K562 (cell line): ENCODE results near the gene CHCT1. TPM values are rescaled to one million over a fixed set of nuclear protein-coding genes. Genes with fewer than 3 reads are reported as not detected.
A peak's percentile ranks its signal among the peaks of the same experiment; 100 is the strongest.

Source experiments
- CBFA2T2 ChIP-seq: fragments of 450-650 bp; conservative IDR thresholded peaks from 2 replicates; pipeline ENCODE4 v1.6.1; 2017; ENCODE audit warnings: mild to moderate bottlenecking
- CBX1 ChIP-seq: sonication (generic); IDR thresholded peaks from 2 replicates; pipeline ENCODE4 v1.6.1; 2016; ENCODE audit warnings: antibody characterized with exemption, low read depth, mild to moderate bottlenecking
- CHCHD3 ChIP-seq: fragments of 250-450 bp; sonication (Bioruptor Pico); IDR thresholded peaks from 2 replicates; pipeline ENCODE4 v2.1.2; 2022; ENCODE audit warnings: mild to moderate bottlenecking
- CTBP1 ChIP-seq: fragments of 450-650 bp; IDR thresholded peaks from 2 replicates; pipeline ENCODE4 v1.6.1; 2016; ENCODE audit warnings: borderline replicate concordance
- CTCF ChIP-seq, 3 experiments: IDR thresholded peaks in 2 of 3; conservative IDR thresholded peaks in 1 of 3; 2 replicates each; pipeline ENCODE4 v1.5.1; 2011 to 2012; ENCODE audit warnings: low read length in 3 of 3, mild to moderate bottlenecking in 3 of 3, control low read depth in 2 of 3, improper control_type of control experiment in 1 of 3, inconsistent platforms in 1 of 3, low read depth in 1 of 3, mixed read lengths in 1 of 3, moderate library complexity in 1 of 3; ENCODE audit not compliant: insufficient read depth in 2 of 3
- FOXK1 ChIP-seq: sonication (generic); formaldehyde crosslinking; IDR thresholded peaks from 2 replicates; pipeline ENCODE4 v1.8.0; 2022; ENCODE audit warnings: missing genetic modification reagents, mild to moderate bottlenecking, borderline replicate concordance
- GABPB2 ChIP-seq: fragments of 250-450 bp; sonication (Bioruptor Pico); conservative IDR thresholded peaks from 2 replicates; pipeline ENCODE4 v1.5.1; 2021; ENCODE audit warnings: mild to moderate bottlenecking
- GTF3C2 ChIP-seq: IDR thresholded peaks from 3 replicates; pipeline ENCODE4 v1.6.1; 2011; ENCODE audit warnings: borderline replicate concordance, mild to moderate bottlenecking, moderate library complexity; ENCODE audit not compliant: insufficient read length; ENCODE audit errors: extremely low read depth
- L3MBTL2 ChIP-seq: fragments of 450-650 bp; IDR thresholded peaks from 2 replicates; pipeline ENCODE4 v1.6.1; 2016; ENCODE audit warnings: mild to moderate bottlenecking, moderate library complexity
- NKRF ChIP-seq: fragments of 450-650 bp; IDR thresholded peaks from 2 replicates; pipeline ENCODE4 v1.6.1; 2016; ENCODE audit warnings: borderline replicate concordance
- NR2C1 ChIP-seq, 2 experiments: fragments of 450-650 bp; IDR thresholded peaks; 2 replicates each; pipeline ENCODE4 v1.6.1; 2017; ENCODE audit warnings: mild to moderate bottlenecking in 2 of 2, antibody characterized with exemption in 1 of 2, inconsistent platforms in 1 of 2, missing compliant biosample characterization in 1 of 2, missing genetic modification characterization in 1 of 2
- NR2C2 ChIP-seq, 2 experiments: fragments of 200-800 bp in 1 of 2; sonication (Bioruptor generic) in 1 of 2; sonication (generic) in 1 of 2; formaldehyde crosslinking in 1 of 2; IDR thresholded peaks; 2 replicates each; pipeline versions ENCODE4 v1.6.1 to v1.8.0; 2016 to 2022; ENCODE audit warnings: mild to moderate bottlenecking in 1 of 2, missing compliant biosample characterization in 1 of 2, missing genetic modification characterization in 1 of 2, missing genetic modification reagents in 1 of 2
- PHF21A ChIP-seq: fragments of 450-650 bp; IDR thresholded peaks from 2 replicates; pipeline ENCODE4 v1.6.1; 2017; ENCODE audit warnings: low read depth, borderline replicate concordance
- PRPF4 ChIP-seq: fragments of 200-400 bp; formaldehyde crosslinking; IDR thresholded peaks from one replicate; pipeline ENCODE4 v1.6.1; 2017; ENCODE audit warnings: low read length, low read depth, mild to moderate bottlenecking; ENCODE audit not compliant: insufficient read depth, poor library complexity, severe bottlenecking
- RHOXF2B ChIP-seq: fragments of 250-450 bp; sonication (Bioruptor Pico); conservative IDR thresholded peaks from 2 replicates; pipeline ENCODE4 v1.5.1; 2021
- SAFB ChIP-seq: fragments of 200-400 bp; formaldehyde crosslinking; IDR thresholded peaks from 2 replicates; pipeline ENCODE4 v1.6.1; 2017; ENCODE audit warnings: low read depth, low read length, borderline replicate concordance
- TAL1 ChIP-seq: fragments of 450-650 bp; IDR thresholded peaks from 2 replicates; pipeline ENCODE4 v1.6.1; 2016; ENCODE audit warnings: mild to moderate bottlenecking
- ZBTB7A ChIP-seq: IDR thresholded peaks from 2 replicates; pipeline ENCODE4 v1.6.1; 2011; ENCODE audit warnings: low read depth, mild to moderate bottlenecking, low read length, moderate library complexity, borderline replicate concordance; ENCODE audit not compliant: control insufficient read depth
- ZC3H11A ChIP-seq: IDR thresholded peaks from 2 replicates; pipeline ENCODE4 v1.6.1; 2012; ENCODE audit warnings: low read depth, low read length, improper control_type of control experiment
- ZNF507 ChIP-seq: conservative IDR thresholded peaks from 2 replicates; pipeline ENCODE4 v1.6.1; 2017; ENCODE audit warnings: missing genetic modification characterization, missing compliant biosample characterization
- ZNF57 ChIP-seq: fragments of 450-650 bp; formaldehyde crosslinking; IDR thresholded peaks from 2 replicates; pipeline ENCODE4 v1.4.0; 2020; ENCODE audit warnings: mild to moderate bottlenecking, moderate library complexity
- polyA plus RNA-seq, 8 experiments: library from polyadenylated mRNA; depleted of rRNA in 4 of 8; stranded (reverse) in 5 of 8; unstranded in 3 of 8; fragments of >200 nt; fragmentation: Nextera tagmentation in 2 of 8; fragmentation: Illumina TruSeq in 1 of 8; extraction: Ambion mirVana in 2 of 8; extraction: Trizol in 1 of 8; gene quantifications; 2 replicates each; pipeline versions ENCODE4 v1.2.1 to v1.2.3, GENCODE V29; 2011 to 2014; ENCODE audit warnings: inconsistent platforms in 1 of 8, missing spikeins in 1 of 8
- total RNA-seq, 7 experiments: library from RNA; depleted of rRNA in 6 of 7; stranded (reverse); fragments of >200 nt in 6 of 7; fragmentation: Illumina TruSeq in 2 of 7; extraction: Trizol in 2 of 7; gene quantifications; 2 replicates each; pipeline versions ENCODE4 v1.2.1 to v1.2.3, GENCODE V29; 2011 to 2021; ENCODE audit warnings: low replicate concordance in 1 of 7

The CHCT1 gene
- total and polyA plus RNA-seq, 9 of the 15 experiments (the other 6 are each of a cell fraction or from before 2014, with no cell fraction given): not detected

- peak; percentile 52; the same call in 1 of the 2 replicates for TF ChIP-seq NKRF
- no peak for TF ChIP-seq RHOXF2B
- no peak for TF ChIP-seq CBFA2T2
- TF ChIP-seq TAL1: no peak
- TF ChIP-seq NR2C2 (CRISPR knock-in tag; IDR thresholded peaks at IDR 0.05): no peak
- no peak for TF ChIP-seq NR2C2 (tag; IDR thresholded peaks at IDR 0.05)
- TF ChIP-seq ZBTB7A: 0 out of 2 replicates have a peak, but pooled peaks have one; percentile 52
- no peak for TF ChIP-seq GTF3C2
- TF ChIP-seq CTBP1: no peak
- no peak for TF ChIP-seq PHF21A
- no peak for TF ChIP-seq PRPF4
- TF ChIP-seq CHCHD3: no peak
- no peak for TF ChIP-seq CTCF (IDR thresholded peaks at IDR 0.05 in 2 of 3, conservative IDR thresholded peaks at IDR 0.05 in 1 of 3; ENCODE audit: insufficient read depth in 2 of 3, low read depth in 1 of 3, low read length in 3 of 3)
- TF ChIP-seq SAFB: no peak
- no peak for TF ChIP-seq L3MBTL2
- no peak for TF ChIP-seq GABPB2 (CRISPR knock-in tag)
- TF ChIP-seq NR2C1 (IDR thresholded peaks at IDR 0.05): no peak
- no peak for TF ChIP-seq NR2C1 (tag; IDR thresholded peaks at IDR 0.05)
- TF ChIP-seq ZC3H11A: no peak
- TF ChIP-seq FOXK1 (CRISPR knock-in tag): no peak
- no peak for TF ChIP-seq CBX1
- TF ChIP-seq ZNF57 (CRISPR knock-in tag): no peak
- no peak for TF ChIP-seq ZNF507 (tag)
Measured at GRCh38 chr17:60391471-60392041, 30.7 kb upstream of the CHCT1 start (continued).
